Tibial nerve (tissue), 4 donors: ENCODE results near the gene ZFAND3.

Source experiments
- EP300 ChIP-seq, 2 donors: sonication (generic); formaldehyde crosslinking; IDR thresholded peaks; one replicate each; pipeline ENCODE4 v1.6.1; 2017; ENCODE audit warnings: antibody characterized with exemption in 2 of 2, mild to moderate bottlenecking in 1 of 2
- POLR2A ChIP-seq, 2 donors: fragments of 450-650 bp; IDR thresholded peaks; one replicate each; pipeline ENCODE4 v1.6.1; 2017; ENCODE audit warnings: antibody characterized with exemption in 2 of 2, mild to moderate bottlenecking in 2 of 2, moderate library complexity in 2 of 2
- TF ChIP-seq, protein P1 (sequence below), 5 experiments: fragments of 200-600 bp in 3 of 5; fragments of 450-650 bp in 2 of 5; sonication (generic) in 3 of 5; IDR thresholded peaks; one replicate each; pipeline ENCODE4 v1.5.1; 2016 to 2019; ENCODE audit warnings: antibody characterized with exemption in 5 of 5, mild to moderate bottlenecking in 3 of 5, moderate library complexity in 2 of 5

- TF ChIP-seq, protein P1, sequence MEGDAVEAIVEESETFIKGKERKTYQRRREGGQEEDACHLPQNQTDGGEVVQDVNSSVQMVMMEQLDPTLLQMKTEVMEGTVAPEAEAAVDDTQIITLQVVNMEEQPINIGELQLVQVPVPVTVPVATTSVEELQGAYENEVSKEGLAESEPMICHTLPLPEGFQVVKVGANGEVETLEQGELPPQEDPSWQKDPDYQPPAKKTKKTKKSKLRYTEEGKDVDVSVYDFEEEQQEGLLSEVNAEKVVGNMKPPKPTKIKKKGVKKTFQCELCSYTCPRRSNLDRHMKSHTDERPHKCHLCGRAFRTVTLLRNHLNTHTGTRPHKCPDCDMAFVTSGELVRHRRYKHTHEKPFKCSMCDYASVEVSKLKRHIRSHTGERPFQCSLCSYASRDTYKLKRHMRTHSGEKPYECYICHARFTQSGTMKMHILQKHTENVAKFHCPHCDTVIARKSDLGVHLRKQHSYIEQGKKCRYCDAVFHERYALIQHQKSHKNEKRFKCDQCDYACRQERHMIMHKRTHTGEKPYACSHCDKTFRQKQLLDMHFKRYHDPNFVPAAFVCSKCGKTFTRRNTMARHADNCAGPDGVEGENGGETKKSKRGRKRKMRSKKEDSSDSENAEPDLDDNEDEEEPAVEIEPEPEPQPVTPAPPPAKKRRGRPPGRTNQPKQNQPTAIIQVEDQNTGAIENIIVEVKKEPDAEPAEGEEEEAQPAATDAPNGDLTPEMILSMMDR (IDR thresholded peaks at IDR 0.05) = no peak
- TF ChIP-seq POLR2A (IDR thresholded peaks at IDR 0.05) = no peak
- TF ChIP-seq EP300 (IDR thresholded peaks at IDR 0.05) = no peak
These were observed 122.3 kb downstream of the ZFAND3 start for GRCh38 chr6:37941871-37942270.
